Activated T-cell treated with anti-CD3 and anti-CD28 coated beads for 1 hour (primary cell): ENCODE measurements around the gene RETNLB.

Experiments
- DNase-seq: peaks from one replicate; pipeline ENCODE4 v3.0.0-alpha.2; 2020; ENCODE audit warnings: low read depth

Gene RETNLB

GRCh38 chr3:108757404-108757982 is at the start of gene RETNLB:
TSS of gene RETNLB (minus strand) at chr3:108757410. CDS start at chr3:108757185, 225 bp downstream.
- no peak for DNase-seq

GRCh38 chr3:108806316-108806715 is 49.1 kb upstream of the RETNLB start:
- no peak for DNase-seq

DNA sequence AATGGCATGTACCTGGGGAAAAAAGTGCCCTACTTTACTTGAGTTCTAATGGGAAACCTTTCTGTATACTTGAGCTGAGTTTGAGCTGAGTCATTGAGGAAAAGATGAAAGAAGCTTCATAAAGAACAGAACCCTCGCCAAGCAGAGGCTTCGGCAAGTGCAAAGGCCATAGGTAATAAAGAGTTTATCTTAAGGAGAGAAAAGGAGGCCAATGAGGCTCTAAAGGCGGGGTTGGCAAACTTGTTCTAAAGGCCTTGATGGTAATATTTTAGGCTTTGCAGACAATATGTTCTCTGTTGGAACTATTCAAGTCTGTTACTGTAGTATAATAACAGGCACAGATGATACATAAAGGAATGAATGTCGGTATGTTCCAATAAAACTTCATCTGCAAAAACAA is 47.8 kb upstream of the RETNLB start:
- DNase-seq, result no peak

GRCh38 chr3:108804437-108804836 is 47.2 kb upstream of the RETNLB start:
- no peak for DNase-seq

DNA sequence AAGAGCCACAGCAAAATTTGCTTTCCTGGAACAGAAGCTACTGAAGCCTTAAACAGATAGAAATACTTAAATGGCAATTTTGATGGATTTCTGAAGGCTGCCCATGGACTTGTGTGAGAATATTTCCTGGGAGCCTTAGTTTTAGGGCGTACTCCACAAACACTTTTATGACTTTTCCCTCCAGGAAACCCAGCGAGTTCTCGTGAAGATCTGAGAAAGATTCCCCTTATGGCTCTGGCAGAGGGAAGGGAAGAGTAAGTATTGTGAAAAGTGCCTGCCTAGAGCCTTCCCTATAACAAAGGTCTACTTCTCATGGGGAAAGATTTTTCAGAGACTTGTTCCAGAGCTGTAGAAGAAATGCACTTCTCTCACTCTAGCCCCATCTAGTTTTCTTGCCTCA is 34.3 kb upstream of the RETNLB start:
- no peak for DNase-seq

GRCh38 chr3:108780235-108780634 is 23.0 kb upstream of the RETNLB start:
- DNase-seq, result peak; percentile 1

DNA sequence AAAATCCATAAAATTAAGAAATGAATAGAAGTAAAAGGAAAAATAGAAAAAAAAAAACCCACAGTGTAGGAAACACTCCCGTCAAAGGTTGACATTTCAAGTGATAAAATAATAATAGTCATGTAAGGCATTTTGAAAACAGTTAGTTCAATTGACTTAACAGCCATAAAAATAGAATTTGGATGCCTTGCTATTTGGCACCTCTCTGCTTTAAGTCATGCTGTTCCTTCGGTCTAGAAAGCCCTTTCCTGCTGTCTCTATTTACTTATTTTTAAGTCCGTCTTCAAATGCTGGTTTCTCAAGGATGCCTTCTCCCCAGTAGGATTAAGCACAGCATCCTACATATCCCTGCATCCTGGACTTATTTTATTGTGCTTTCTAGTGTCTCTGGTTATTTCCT is 22.3 kb upstream of the RETNLB start:
- DNase-seq, result no peak

- no peak for DNase-seq
Observed at GRCh38 chr3:108775649-108776048, 18.4 kb upstream of the RETNLB start.

DNA sequence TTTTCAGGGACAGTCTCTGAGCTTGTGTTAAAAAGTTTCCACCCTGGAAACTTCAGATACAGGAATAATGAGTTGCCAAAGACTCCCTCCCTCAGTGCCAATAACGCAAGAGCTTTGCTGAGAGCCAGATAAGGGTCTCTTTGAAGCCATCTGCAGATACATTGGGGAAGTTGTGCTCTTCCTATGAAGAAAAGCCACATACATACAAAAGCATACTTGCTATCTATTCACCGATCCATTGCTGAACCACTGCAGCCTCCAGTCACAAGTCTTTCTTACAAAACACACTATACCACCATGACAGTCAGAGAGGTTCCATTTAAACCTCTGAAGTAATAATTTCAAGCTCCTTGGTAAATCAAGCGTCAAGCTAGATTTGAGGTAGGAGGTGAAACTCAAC is 10.0 kb upstream of the RETNLB start:
- DNase-seq, result no peak

DNA sequence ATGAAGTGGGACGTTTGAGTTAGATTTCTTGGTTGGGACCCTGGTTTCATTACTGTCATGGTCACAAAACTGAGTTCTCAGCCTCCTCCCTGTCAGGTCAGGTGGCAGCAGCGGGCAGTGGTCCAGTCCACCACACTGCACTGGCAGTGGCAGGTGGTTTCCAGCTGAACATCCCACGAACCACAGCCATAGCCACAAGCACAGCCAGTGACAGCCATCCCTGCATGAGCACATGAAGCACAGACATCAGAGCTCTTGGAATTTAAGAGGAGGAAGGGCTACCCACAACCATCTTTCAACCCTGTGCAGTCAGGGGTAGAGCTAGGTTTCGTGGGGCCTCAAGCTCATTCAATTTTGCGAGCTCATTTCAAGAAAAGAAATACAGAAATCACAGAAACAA is 1.5 kb downstream of the RETNLB start:
- DNase-seq, result no peak

DNA sequence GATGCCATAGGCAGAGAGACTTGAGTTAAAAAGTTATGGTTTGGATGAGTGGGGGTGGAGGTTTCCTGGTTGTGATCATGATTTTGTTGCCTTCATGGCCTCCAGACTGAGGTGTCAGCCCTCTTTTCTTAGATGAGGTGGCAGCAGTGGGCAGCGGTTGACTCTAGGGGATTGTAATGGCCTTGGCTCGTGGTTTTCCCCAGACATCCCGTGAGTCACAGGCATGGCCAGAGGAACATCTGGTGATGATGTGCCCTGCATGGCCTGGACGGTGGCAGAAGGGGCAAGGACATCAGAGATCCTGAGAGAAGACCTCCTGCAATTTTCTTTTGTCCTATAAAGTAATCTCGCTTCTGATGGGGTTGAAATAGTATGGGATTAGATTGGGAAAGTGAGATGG is 12.4 kb downstream of the RETNLB start:
- no peak for DNase-seq

DNA sequence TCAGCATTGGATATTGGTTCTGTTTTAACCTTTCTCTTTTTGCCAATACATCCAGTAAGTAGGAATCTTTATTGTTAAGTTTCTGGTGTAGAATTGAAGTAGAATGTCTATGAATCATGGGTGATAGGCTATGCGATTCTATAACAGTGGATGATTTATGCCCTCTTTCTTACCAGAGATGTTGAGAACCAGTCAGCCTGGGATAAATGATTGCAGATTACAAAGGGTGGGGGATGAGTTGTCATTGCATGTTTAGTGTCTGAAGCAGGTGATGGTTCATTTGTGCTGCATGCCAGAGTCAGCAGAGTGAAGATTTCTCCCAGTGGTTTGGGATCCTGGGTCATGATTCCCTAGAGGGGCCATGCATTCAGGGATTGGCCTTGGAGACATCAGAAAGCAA is 14.3 kb downstream of the RETNLB start:
- DNase-seq, result no peak

GRCh38 chr3:108736821-108737220 is 20.4 kb downstream of the RETNLB start:
- no peak for DNase-seq

GRCh38 chr3:108728934-108729333 is 28.3 kb downstream of the RETNLB start:
- no peak for DNase-seq

DNA sequence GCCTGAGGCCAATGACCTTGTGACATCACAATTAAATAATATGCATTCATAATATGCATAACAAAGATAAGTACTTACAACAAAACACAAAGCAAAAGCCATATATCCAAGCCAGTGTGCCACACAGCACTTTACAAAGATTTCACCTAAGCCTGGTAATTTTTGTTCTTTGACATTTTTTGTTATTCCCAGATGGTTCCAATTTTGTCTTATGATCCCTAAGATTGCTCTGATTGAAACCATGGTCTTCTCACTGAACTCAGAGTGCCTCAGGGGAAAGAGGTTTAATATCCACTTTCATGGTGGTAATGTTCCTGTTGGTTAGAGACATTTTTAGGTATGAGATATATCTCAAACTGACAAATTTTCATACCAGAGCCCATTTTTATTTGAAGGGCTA is 29.1 kb downstream of the RETNLB start:
- no peak for DNase-seq

DNA sequence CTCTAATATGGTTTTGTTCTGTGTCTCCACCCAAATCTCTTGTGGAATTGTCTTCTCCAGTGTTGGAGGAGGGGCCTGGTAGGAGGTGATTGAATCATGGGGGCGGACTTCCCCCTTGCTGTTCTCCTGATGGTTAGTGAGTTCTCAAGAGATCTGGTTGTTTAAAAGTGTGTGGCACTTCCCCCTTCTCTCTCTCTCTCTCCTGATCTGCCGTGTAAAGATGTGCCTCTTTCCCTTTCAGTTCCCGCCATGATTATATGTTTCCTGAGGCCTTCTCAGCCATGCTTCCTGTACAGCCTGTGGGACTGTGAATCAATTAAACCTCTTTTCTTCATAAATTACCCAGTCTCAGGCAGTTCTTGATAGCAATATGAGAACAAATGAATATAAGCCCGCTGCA is 33.1 kb downstream of the RETNLB start:
- no peak for DNase-seq

- no peak for DNase-seq
Observed at GRCh38 chr3:108722724-108723123, 34.5 kb downstream of the RETNLB start.

DNA sequence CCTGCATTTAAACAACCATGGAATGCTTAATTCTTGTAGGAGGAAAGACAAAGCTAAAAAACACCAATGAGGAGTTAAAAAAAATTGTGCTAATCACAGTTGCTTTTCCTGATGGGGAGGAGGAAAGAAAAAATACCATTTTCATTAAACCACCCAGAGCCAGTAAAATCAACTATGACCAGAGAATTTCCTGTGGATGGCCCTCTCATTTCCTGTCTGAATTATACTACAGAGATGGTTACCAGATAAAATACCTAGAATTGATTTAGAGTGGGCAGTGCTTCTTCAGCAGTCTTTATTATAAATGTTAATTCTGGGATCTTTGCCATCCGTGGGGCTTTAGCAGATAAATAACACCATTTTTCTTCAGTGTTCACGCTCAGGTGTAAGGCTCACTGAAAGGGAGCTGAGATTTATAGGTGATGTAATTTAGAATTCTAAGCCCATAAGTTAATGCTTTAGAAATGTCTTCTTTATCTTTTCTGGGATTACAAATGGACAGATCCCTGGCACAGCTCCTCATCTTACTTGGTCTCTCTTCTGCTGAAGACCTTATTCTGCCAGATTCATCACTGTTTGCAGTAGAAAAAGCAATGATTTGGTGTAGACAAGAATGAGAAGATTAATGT is 37.9 kb downstream of the RETNLB start:
- DNase-seq, result no peak

DNA sequence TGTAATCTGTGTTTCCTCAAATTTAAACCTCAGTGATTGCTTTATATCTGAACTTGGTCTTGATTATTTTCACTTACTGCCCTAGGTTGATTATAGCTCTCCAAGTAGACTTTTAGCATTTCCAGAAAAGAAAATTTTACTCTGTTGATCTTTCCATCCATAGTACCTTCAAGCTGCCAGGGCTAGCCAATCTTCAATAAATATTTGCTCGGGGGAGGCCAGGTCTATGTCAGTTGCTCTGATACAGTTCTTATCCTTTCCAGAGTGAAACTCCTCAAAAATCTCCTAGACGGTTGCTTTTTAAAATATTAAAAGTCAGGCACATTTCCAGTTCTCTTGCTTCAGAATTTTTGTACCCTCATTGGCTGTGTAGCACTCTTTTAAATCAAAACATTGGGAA is 38.8 kb downstream of the RETNLB start:
- no peak for DNase-seq

DNA sequence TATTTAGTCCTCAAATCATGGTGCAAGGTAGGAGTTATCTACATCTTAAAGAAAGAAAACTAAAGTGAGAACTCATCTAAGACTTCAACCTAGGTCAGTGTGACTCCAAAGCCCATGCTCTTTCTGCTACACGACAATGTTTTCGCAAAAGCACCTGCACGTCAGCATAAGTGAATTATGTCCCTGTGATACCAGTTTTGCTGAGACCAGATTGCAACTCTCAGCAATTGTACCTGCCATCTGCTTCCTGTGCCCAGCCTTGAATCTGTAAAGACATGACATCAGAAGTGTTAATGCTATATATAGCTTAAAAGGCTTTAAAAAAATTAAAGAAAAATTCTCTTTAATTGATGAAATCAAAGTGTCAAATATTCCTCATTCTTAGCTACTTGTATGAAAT is 43.4 kb downstream of the RETNLB start:
- no peak for DNase-seq

DNA sequence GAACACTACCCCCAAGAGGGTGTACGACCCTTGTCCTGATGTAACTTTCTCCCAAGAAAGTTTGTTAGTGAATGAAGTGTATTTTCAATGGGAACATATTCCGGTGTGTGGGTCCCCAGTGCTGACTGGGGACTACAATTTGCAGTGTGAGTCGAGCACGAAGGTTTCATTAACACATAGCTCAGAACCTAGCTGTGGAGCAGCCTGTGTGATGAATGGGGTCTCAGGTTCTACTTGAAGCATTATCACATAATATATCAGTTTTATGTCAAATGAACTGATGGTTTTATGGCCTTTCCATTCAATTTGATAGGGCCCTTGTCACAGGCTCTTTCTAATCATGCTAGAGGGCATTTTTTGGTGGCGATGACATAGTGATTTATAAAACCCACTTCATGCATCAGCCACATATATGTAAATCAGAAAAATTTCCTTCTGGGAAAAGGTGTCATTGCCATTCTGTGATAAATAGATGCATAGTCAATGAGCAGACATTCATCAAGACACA is 44.1 kb downstream of the RETNLB start:
- DNase-seq, result no peak
